Esophagus muscularis mucosa (tissue), 4 donors: ENCODE data around the gene CHST7.

Source experiments
- EP300 ChIP-seq: sonication (generic); formaldehyde crosslinking; IDR thresholded peaks from one replicate; pipeline ENCODE4 v1.6.1; 2017; ENCODE audit warnings: antibody characterized with exemption
- POLR2A ChIP-seq: fragments of 450-650 bp; IDR thresholded peaks from one replicate; pipeline ENCODE4 v1.6.1; 2017; ENCODE audit warnings: antibody characterized with exemption, moderate library complexity, mild to moderate bottlenecking, low read depth
- POLR2AphosphoS5 ChIP-seq, 2 donors: sonication (generic); formaldehyde crosslinking; IDR thresholded peaks; one replicate each; pipeline ENCODE4 v1.6.1; 2017; ENCODE audit warnings: antibody characterized with exemption in 2 of 2
- TF ChIP-seq, protein P1 (sequence below), 3 experiments: fragments of 200-600 bp in 2 of 3; fragments of 450-650 bp in 1 of 3; sonication (generic) in 2 of 3; IDR thresholded peaks; one replicate each; pipeline ENCODE4 v1.5.1; 2017 to 2019; ENCODE audit warnings: antibody characterized with exemption in 3 of 3, mild to moderate bottlenecking in 2 of 3, moderate library complexity in 1 of 3

- TF ChIP-seq, protein P1, sequence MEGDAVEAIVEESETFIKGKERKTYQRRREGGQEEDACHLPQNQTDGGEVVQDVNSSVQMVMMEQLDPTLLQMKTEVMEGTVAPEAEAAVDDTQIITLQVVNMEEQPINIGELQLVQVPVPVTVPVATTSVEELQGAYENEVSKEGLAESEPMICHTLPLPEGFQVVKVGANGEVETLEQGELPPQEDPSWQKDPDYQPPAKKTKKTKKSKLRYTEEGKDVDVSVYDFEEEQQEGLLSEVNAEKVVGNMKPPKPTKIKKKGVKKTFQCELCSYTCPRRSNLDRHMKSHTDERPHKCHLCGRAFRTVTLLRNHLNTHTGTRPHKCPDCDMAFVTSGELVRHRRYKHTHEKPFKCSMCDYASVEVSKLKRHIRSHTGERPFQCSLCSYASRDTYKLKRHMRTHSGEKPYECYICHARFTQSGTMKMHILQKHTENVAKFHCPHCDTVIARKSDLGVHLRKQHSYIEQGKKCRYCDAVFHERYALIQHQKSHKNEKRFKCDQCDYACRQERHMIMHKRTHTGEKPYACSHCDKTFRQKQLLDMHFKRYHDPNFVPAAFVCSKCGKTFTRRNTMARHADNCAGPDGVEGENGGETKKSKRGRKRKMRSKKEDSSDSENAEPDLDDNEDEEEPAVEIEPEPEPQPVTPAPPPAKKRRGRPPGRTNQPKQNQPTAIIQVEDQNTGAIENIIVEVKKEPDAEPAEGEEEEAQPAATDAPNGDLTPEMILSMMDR (IDR thresholded peaks at IDR 0.05), result no peak
- peak in 1 of 2 donors; percentile 6 for TF ChIP-seq POLR2AphosphoS5 (IDR thresholded peaks at IDR 0.05)
- no peak for TF ChIP-seq POLR2A
- no peak for TF ChIP-seq EP300
Observed at GRCh38 chrX:46628460-46629371, 55.2 kb downstream of the CHST7 start.
